ENCODE measurements around the gene OGFR.

DNA sequence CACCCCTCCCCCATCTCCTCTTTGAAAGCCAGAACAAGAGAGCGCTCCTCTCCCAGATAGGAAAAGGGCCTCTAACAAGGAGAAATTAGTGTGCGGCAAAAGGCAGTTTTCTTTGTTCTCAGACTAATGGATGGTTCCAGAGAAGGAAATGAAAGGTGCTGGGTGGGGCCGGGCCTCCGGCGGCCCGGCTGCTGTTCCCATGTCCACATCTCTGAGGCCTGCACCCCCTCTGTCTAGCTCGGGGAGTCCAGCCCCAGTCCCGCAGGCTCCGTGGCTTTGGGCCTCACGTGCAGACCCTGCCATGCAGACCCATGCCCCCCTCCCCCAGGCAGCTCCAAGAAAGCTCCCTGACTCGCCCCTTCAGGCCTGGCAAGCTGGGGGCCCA, 44.2 kb upstream of the OGFR start:
- TF ChIP-seq, protein P1, sequence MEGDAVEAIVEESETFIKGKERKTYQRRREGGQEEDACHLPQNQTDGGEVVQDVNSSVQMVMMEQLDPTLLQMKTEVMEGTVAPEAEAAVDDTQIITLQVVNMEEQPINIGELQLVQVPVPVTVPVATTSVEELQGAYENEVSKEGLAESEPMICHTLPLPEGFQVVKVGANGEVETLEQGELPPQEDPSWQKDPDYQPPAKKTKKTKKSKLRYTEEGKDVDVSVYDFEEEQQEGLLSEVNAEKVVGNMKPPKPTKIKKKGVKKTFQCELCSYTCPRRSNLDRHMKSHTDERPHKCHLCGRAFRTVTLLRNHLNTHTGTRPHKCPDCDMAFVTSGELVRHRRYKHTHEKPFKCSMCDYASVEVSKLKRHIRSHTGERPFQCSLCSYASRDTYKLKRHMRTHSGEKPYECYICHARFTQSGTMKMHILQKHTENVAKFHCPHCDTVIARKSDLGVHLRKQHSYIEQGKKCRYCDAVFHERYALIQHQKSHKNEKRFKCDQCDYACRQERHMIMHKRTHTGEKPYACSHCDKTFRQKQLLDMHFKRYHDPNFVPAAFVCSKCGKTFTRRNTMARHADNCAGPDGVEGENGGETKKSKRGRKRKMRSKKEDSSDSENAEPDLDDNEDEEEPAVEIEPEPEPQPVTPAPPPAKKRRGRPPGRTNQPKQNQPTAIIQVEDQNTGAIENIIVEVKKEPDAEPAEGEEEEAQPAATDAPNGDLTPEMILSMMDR (IDR thresholded peaks at IDR 0.05), result no peak
- TF ChIP-seq POLR2A (IDR thresholded peaks at IDR 0.05), result no peak

Measured in prostate gland (tissue), 2 donors.